ENCODE measurements around the gene CTXN1. TPM values are rescaled to one million over a fixed set of nuclear protein-coding genes. Genes with fewer than 3 reads are reported as not detected.
"Not testable (repeated sequence)": the region's sequence is repeated elsewhere in the genome, so short reads cannot be mapped to it uniquely, and the experiment has no call there.

The CTXN1 gene
- total RNA-seq, 1 donor from 2014 or later, result 129 TPM

GRCh38 chr19:7918615-7919421, 7.1 kb downstream of the CTXN1 start:
- H3K27me3 Mint-ChIP-seq (ENCODE audit: low read depth), result peaks cover 55% of the 10 kb centered on the region
- no peaks in the 10 kb centered on the region for H3K9me3 Mint-ChIP-seq
- no peaks in the 10 kb centered on the region for H3K36me3 Mint-ChIP-seq (ENCODE audit: low read depth)
- peaks cover 24% of the 10 kb centered on the region for H3K4me1 Mint-ChIP-seq
- DNase-seq (ENCODE audit: low read depth, low spot score), result no peak
- TF ChIP-seq CTCF (conservative IDR thresholded peaks at IDR 0.05), result no peak
- peak overlapping the region; percentile 89 for H3K4me3 Mint-ChIP-seq
- no peak overlapping the region for H3K27ac Mint-ChIP-seq (ENCODE audit: unreplicated experiment)

- peaks cover 58% of the 10 kb centered on the region for H3K27me3 Mint-ChIP-seq (ENCODE audit: low read depth)
- peak overlapping the region; percentile 86 for H3K4me3 Mint-ChIP-seq
- not testable (repeated sequence) for H3K36me3 Mint-ChIP-seq (ENCODE audit: low read depth); H3K27ac Mint-ChIP-seq (ENCODE audit: unreplicated experiment); DNase-seq (ENCODE audit: low read depth, low spot score); H3K9me3 Mint-ChIP-seq
- peaks cover 24% of the 10 kb centered on the region for H3K4me1 Mint-ChIP-seq
These were observed 7.8 kb downstream of the CTXN1 start for GRCh38 chr19:7918062-7918614.

- H3K27me3 Mint-ChIP-seq (ENCODE audit: low read depth), result peaks cover 62% of the 10 kb centered on the region
- H3K9me3 Mint-ChIP-seq, result no peaks in the 10 kb centered on the region
- no peaks in the 10 kb centered on the region for H3K36me3 Mint-ChIP-seq (ENCODE audit: low read depth)
- H3K4me3 Mint-ChIP-seq, result peak overlapping the region; percentile 86
- H3K4me1 Mint-ChIP-seq, result peaks cover 24% of the 10 kb centered on the region
- peak; percentile 58 for DNase-seq (ENCODE audit: low read depth, low spot score)
- H3K27ac Mint-ChIP-seq (ENCODE audit: unreplicated experiment), result no peak overlapping the region
- peak; percentile 62 for TF ChIP-seq CTCF (conservative IDR thresholded peaks at IDR 0.05)
These were observed 8.5 kb downstream of the CTXN1 start for GRCh38 chr19:7917267-7918061.

GRCh38 chr19:7916955-7917266, 9.0 kb downstream of the CTXN1 start:
- TF ChIP-seq CTCF (conservative IDR thresholded peaks at IDR 0.05), result no peak
- peaks cover 24% of the 10 kb centered on the region for H3K4me1 Mint-ChIP-seq
- H3K36me3 Mint-ChIP-seq (ENCODE audit: low read depth), result no peaks in the 10 kb centered on the region
- no peaks in the 10 kb centered on the region for H3K9me3 Mint-ChIP-seq
- peak overlapping the region; percentile 83 for H3K4me3 Mint-ChIP-seq
- no peak for DNase-seq (ENCODE audit: low read depth, low spot score)
- H3K27me3 Mint-ChIP-seq (ENCODE audit: low read depth), result peaks cover 64% of the 10 kb centered on the region
- H3K27ac Mint-ChIP-seq (ENCODE audit: unreplicated experiment), result no peak overlapping the region

- Mint-ChIP-seq H3K27ac (ENCODE audit: unreplicated experiment) (no peak overlapping the region), H3K27me3 (ENCODE audit: low read depth) (peaks cover 66% of the 10 kb centered on the region), H3K4me1 (peaks cover 24% of the 10 kb centered on the region), H3K9me3 (no peaks in the 10 kb centered on the region), H3K4me3 (peak overlapping the region; percentile 81), H3K36me3 (ENCODE audit: low read depth) (no peaks in the 10 kb centered on the region)
- no peak for TF ChIP-seq CTCF (conservative IDR thresholded peaks at IDR 0.05)
- no peak for DNase-seq (ENCODE audit: low read depth, low spot score)
These were observed 9.6 kb downstream of the CTXN1 start for GRCh38 chr19:7916103-7916954.

Data from neural crest cell (in vitro differentiated cells).